HG03280 (cell line): ENCODE results near the gene SUMO3.

Experiments
- ATAC-seq: cut with Tn5 transposase; IDR thresholded peaks from one replicate; pipeline ENCODE4 v1.9.1; 2021; ENCODE audit warnings: mild to moderate bottlenecking, moderate library complexity; ENCODE audit not compliant: unreplicated experiment

Gene SUMO3

GRCh38 chr21:44817914-44818639 lies at the start of gene SUMO3:
Gene SUMO3 (minus strand): TSS chr21:44818062. CDS start chr21:44817968, 94 bp downstream.
- ATAC-seq, result peak; percentile 65

GRCh38 chr21:44867464-44867863 lies 49.6 kb upstream of the SUMO3 start:
- ATAC-seq, result no peak

- ATAC-seq, result no peak
Observed at GRCh38 chr21:44866780-44867179, 48.9 kb upstream of the SUMO3 start.

GRCh38 chr21:44865561-44866280 lies 47.9 kb upstream of the SUMO3 start:
- ATAC-seq, result no peak

GRCh38 chr21:44862869-44863685 lies 45.2 kb upstream of the SUMO3 start:
- ATAC-seq, result no peak

GRCh38 chr21:44858791-44859190 lies 40.9 kb upstream of the SUMO3 start:
- no peak for ATAC-seq

GRCh38 chr21:44858291-44858690 lies 40.4 kb upstream of the SUMO3 start:
- ATAC-seq, result no peak

- no peak for ATAC-seq
Observed at GRCh38 chr21:44857127-44857892, 39.4 kb upstream of the SUMO3 start.

- no peak for ATAC-seq
Observed at GRCh38 chr21:44856131-44856530, 38.3 kb upstream of the SUMO3 start.

GRCh38 chr21:44855572-44855971 lies 37.7 kb upstream of the SUMO3 start:
- ATAC-seq, result no peak

- no peak for ATAC-seq
Observed at GRCh38 chr21:44854664-44855446, 37.0 kb upstream of the SUMO3 start.

GRCh38 chr21:44854391-44854663 lies 36.5 kb upstream of the SUMO3 start:
- no peak for ATAC-seq

- ATAC-seq, result no peak
Observed at GRCh38 chr21:44853601-44854390, 35.9 kb upstream of the SUMO3 start.

GRCh38 chr21:44850905-44851657 lies 33.2 kb upstream of the SUMO3 start:
- no peak for ATAC-seq

GRCh38 chr21:44850208-44850800 lies 32.4 kb upstream of the SUMO3 start:
- ATAC-seq, result no peak

GRCh38 chr21:44849616-44850130 lies 31.8 kb upstream of the SUMO3 start:
- no peak for ATAC-seq

GRCh38 chr21:44848821-44849521 lies 31.1 kb upstream of the SUMO3 start:
- no peak for ATAC-seq
